ENCODE data around the gene ALDH3B2.

ALDH3B2 gene

GRCh38 chr11:67647471-67647870, 27.0 kb downstream of the ALDH3B2 start:
- CTCF ChIA-PET: interaction anchor here (1.3 kb wide), 1 partner anchor 11 kb away, joined by 3 read pairs; no protein-coding TSS in a partner anchor
- POLR2A ChIA-PET: interaction anchor here (1.2 kb wide), 1 partner anchor 64 kb away, joined by 3 read pairs; the partner anchor contains the start of gene GSTP1
- no peak for DNase-seq (ENCODE audit: extremely low spot score)
- TF ChIP-seq FOXK2 (IDR thresholded peaks at IDR 0.05) (no peak), TARDBP (IDR thresholded peaks at IDR 0.05) (no peak), L3MBTL2 (conservative IDR thresholded peaks at IDR 0.05) (no peak), ELF4 (IDR thresholded peaks at IDR 0.05) (no peak), ARNT (IDR thresholded peaks at IDR 0.05) (no peak), HDGF (IDR thresholded peaks at IDR 0.05; ENCODE audit: borderline replicate concordance) (no peak), ZNF384 (IDR thresholded peaks at IDR 0.05) (no peak), BHLHE40 (IDR thresholded peaks at IDR 0.05; ENCODE audit: borderline replicate concordance) (no peak), CTBP1 (IDR thresholded peaks at IDR 0.05; ENCODE audit: borderline replicate concordance) (no peak), FOXM1 (IDR thresholded peaks at IDR 0.05; ENCODE audit: borderline replicate concordance) (no peak), FOXA1 (IDR thresholded peaks at IDR 0.05) (no peak), PKNOX1 (IDR thresholded peaks at IDR 0.05) (no peak), SP1 (IDR thresholded peaks at IDR 0.05) (no peak)

GRCh38 chr11:67646535-67647336, 27.7 kb downstream of the ALDH3B2 start:
- no peak for DNase-seq (ENCODE audit: extremely low spot score)
- CTCF ChIA-PET: no interaction called here
- TF ChIP-seq FOXM1 (IDR thresholded peaks at IDR 0.05; ENCODE audit: borderline replicate concordance): no peak
- POLR2A ChIA-PET: no interaction called here

- CTCF ChIA-PET: interaction anchor here (0.9 kb wide), 1 partner anchor 16 kb away, joined by 4 read pairs; no protein-coding TSS in a partner anchor
- TF ChIP-seq HDGF (IDR thresholded peaks at IDR 0.05; ENCODE audit: borderline replicate concordance) (no peak), SUZ12 (IDR thresholded peaks at IDR 0.05) (no peak), LEF1 (IDR thresholded peaks at IDR 0.05; ENCODE audit: borderline replicate concordance) (no peak), NFRKB (IDR thresholded peaks at IDR 0.05) (no peak), TARDBP (IDR thresholded peaks at IDR 0.05) (no peak), CTBP1 (IDR thresholded peaks at IDR 0.05; ENCODE audit: borderline replicate concordance) (no peak), FOXK2 (IDR thresholded peaks at IDR 0.05) (no peak), BHLHE40 (IDR thresholded peaks at IDR 0.05; ENCODE audit: borderline replicate concordance) (no peak), PKNOX1 (IDR thresholded peaks at IDR 0.05) (no peak), ZNF384 (IDR thresholded peaks at IDR 0.05) (no peak), ELF4 (IDR thresholded peaks at IDR 0.05) (no peak), L3MBTL2 (conservative IDR thresholded peaks at IDR 0.05) (no peak), SP1 (IDR thresholded peaks at IDR 0.05) (no peak), FOXM1 (IDR thresholded peaks at IDR 0.05; ENCODE audit: borderline replicate concordance) (no peak), ARNT (IDR thresholded peaks at IDR 0.05) (no peak)
- DNase-seq (ENCODE audit: extremely low spot score): no peak
- POLR2A ChIA-PET: no interaction called here
Observed at GRCh38 chr11:67645521-67646461, 28.6 kb downstream of the ALDH3B2 start.

- DNase-seq (ENCODE audit: extremely low spot score): no peak
- CTCF ChIA-PET: interaction anchor here (0.6 to 0.9 kb wide), 2 partner anchors 14 to 565 kb away, joined by 3 to 4 read pairs; no protein-coding TSS in a partner anchor
- TF ChIP-seq HDGF (IDR thresholded peaks at IDR 0.05; ENCODE audit: borderline replicate concordance): no peak
- no peak for TF ChIP-seq FOXM1 (IDR thresholded peaks at IDR 0.05; ENCODE audit: borderline replicate concordance)
- no peak for TF ChIP-seq BHLHE40 (IDR thresholded peaks at IDR 0.05; ENCODE audit: borderline replicate concordance)
- TF ChIP-seq PKNOX1 (IDR thresholded peaks at IDR 0.05): no peak
- TF ChIP-seq ARNT (IDR thresholded peaks at IDR 0.05): no peak
- TF ChIP-seq LEF1 (IDR thresholded peaks at IDR 0.05; ENCODE audit: borderline replicate concordance): no peak
- no peak for TF ChIP-seq SP1 (IDR thresholded peaks at IDR 0.05)
- TF ChIP-seq FOXA1 (IDR thresholded peaks at IDR 0.05): no peak
- TF ChIP-seq TARDBP (IDR thresholded peaks at IDR 0.05): no peak
- TF ChIP-seq ELF4 (IDR thresholded peaks at IDR 0.05): no peak
- TF ChIP-seq CTBP1 (IDR thresholded peaks at IDR 0.05; ENCODE audit: borderline replicate concordance): no peak
- POLR2A ChIA-PET: no interaction called here
Observed at GRCh38 chr11:67644472-67645418, 29.7 kb downstream of the ALDH3B2 start.

GRCh38 chr11:67644042-67644441, 30.4 kb downstream of the ALDH3B2 start:
- TF ChIP-seq NFRKB (IDR thresholded peaks at IDR 0.05) (no peak), CTBP1 (IDR thresholded peaks at IDR 0.05; ENCODE audit: borderline replicate concordance) (no peak), HDGF (IDR thresholded peaks at IDR 0.05; ENCODE audit: borderline replicate concordance) (no peak), L3MBTL2 (conservative IDR thresholded peaks at IDR 0.05) (no peak)
- no peak for DNase-seq (ENCODE audit: extremely low spot score)
- ChIA-PET CTCF (no interaction called here), POLR2A (no interaction called here)

All from HEK293T (cell line).